ENCODE results near the gene GPR35.
"Not testable (repeated sequence)": the region's sequence is repeated elsewhere in the genome, so short reads cannot be mapped to it uniquely, and the experiment has no call there.

Gene GPR35

DNA sequence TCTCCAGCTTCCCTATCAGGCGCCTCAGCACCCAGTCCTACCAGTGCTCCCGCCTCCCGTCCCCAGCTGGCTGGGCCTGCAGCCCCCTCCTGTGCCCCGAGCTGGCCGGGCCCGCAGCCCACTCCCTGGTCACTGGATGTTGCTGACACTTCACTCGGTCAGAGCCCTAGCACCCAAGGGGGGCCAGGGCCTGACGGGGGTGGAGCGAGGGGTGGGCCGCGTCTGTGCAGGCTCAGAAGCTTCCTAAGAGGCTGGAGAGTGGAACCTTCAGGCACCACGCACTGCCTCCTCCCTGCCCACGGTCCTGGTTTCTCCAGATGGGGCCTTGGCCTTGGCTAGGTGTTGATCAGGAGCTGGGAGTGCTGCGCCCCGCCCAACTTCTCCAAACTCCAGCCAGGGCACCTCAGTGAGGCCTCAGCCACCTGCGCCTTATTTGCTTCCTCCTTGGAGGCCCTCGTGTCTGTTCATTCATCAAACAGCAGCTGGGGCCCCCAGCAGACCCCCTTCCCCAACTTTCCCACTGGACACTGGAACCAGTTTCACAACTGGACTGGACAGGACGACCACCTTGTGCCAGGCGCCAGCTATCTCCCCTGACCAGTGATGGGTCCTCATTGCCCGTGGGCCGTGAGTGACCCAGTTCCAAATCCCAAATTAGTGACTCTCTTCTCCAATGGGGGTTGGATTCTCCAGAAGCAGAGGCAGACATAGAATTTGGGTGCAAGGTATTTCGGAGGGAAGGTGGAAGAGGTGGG is 22.0 kb upstream of the GPR35 start:
- no peak for DNase-seq (ENCODE audit: low read depth)

DNA sequence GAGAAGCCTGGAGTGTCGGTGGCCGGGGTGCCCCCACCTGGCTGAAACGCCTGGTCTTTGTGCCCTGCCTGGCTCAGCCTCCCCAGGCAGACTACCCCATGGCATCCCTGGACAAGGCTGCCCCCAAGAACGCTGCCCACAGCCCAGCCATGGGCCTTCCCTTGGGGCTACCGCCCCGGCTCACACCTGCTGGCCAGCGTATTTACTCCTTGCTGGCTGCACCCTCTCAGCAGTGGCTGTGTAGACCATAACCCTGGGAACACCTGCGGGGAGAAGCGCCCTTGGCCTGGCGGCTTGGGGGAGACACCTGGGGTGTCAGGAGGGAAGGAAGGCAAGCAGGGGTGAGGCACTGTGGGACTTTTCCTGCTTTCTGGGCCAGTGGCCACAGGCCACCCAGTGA is 21.4 kb upstream of the GPR35 start:
- no peak for DNase-seq (ENCODE audit: low read depth)

DNA sequence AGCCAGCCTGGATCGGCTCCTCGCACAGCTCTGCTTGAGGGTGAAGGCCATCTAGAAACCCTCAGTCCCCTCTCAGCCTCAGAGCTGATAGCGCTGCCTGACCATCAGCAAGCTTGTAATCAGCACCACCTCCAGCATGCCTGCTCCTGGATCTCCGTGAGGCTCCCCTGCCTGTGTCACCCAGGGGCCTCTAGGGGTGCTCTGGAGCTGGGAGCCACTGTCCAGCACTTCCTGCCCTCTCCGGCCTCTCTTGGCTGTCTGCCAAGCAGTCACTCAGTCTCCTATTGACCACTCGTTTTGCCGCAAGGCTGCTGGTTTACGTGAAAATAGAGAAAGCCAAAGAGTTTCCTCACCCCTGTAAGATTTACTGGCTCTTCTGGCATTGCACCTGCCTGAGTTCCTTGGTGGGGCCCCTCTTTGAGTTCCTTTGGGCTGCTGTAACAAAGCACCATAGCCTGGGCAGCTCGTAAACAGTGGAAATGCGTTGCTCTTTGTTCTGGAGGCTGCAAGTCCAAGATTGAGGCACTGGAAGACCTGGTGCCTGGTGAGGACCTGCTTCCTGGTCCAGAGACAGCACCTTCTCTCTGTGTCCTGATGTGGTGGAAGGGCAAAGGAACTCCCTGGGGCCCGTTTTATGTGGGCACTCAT is 20.9 kb upstream of the GPR35 start:
- DNase-seq (ENCODE audit: low read depth) = no peak

DNA sequence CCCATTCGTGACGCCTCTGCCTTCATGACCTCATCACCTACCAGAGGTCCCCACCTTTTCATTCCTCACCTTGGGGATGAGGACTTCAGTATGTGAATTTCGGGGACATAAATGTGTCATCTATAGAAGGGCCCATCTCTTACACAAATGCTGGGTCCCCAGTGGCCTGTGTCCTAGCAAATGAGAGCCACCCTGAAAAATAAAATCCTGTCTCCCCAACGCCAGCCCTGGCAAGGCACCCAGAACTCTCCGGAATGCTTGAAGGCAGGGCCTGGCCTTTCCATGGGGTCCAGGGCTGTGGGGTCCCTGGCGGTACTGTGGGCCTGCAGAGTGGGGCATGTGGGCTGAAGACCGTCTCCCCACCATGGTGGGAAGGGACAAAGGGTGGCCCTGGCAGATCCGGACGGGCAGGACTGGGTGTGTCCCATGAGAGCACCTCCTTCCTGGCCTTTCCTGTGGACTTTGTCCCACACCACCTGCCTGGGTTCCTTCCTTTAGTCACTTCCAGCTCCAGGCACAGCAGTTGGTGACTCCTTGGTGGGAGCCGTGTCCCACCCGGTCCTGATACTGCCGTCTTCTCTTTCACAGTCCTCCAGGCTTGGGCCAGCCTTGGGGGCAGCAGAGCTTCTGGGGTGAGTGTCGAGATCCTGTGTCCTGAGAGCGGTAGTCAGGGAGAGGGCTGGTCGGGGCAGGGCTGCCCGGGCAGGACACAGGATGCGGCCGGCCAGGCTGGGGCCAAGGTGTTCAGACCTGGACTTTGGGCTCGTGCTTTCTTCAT is 20.2 kb upstream of the GPR35 start:
- DNase-seq (ENCODE audit: low read depth) = no peak

DNA sequence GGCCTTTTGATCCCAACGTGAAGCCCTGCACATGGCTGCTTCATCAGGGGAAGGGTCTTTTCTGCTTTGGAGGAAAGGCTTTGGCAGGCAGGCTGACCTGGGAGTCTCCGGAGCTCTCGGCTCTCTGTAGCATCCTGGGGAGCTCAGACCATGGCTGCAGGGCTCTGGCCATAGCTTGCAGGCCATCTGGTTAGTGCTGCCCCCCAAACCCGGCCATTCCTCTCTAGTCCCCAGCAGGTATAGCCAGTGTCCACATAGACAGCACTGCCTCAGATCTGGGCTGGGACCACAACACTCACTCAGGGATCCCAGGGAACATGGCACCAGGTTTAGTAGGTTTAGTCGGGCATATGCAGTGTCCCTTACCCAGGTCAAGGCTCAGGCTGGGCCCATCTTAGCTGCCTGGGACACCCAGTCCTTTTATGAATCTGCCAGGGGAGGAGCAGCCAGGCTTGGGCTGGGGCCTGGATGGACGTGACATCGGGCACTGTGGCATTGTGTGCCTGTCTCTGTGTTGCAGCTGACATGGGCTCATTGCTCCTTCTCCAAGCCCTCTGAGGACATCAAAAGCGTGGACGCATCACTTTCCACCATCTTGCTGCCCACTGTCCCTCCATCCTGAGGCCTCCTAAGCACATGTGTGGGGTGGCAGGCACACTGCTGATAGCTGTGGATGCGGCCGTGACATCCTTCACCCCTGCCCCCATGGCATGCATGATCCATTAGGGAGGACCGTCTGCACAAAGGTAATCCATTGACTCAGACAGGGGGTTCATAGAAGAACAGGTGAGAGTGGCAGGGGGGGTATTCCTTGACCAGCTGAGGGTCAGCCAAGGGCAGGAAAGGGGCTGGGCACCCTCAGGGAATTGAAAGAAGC is 19.2 kb upstream of the GPR35 start:
- no peak for DNase-seq (ENCODE audit: low read depth)

DNA sequence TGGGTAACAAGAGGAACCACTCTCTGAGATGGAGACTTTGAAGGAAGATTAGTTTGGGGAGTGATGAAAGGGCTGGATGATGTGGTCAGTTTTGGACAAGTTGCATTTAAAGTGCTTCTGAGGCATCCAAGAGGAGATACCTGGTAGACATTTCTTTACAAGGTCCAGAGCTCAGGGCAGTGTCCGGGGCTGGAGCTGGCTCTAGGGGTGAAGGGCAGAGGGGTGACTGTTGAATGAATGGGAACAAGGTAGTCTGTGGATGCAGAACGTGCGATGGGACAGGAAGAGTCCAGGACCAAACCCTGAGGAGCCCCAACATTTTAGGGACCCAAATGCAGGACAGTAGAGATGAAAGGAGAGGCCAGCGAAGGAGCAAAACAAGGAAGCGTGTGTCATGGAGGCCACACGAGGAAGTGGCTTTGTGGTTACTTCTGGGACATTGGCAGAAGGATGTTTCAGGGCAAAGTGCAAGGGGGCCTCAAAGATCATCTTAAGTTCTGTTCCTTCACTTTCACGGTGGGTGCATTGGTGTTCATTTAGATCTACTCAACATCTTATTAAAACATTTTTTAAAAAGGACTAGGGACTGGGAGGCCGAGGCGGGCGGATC is 13.6 kb upstream of the GPR35 start:
- no peak for DNase-seq (ENCODE audit: low read depth)

DNA sequence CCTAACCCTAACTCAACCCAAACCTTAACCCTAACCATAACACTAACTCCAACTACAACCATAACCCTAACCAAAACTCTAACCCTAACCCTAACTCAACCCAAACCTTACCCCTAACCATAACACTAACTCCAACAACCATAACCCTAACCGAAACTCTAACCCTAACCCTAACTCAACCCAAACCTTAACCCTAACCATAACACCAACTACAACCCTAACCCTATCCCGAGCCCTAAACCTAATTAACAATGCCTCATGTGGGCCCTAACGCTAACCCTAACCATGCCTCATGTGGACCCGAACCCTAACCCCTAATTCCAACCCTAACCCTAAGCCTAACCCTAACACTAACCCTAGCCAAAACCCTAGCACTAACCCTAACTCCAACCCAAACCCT is 11.5 kb upstream of the GPR35 start:
- no peak for DNase-seq (ENCODE audit: low read depth)

DNA sequence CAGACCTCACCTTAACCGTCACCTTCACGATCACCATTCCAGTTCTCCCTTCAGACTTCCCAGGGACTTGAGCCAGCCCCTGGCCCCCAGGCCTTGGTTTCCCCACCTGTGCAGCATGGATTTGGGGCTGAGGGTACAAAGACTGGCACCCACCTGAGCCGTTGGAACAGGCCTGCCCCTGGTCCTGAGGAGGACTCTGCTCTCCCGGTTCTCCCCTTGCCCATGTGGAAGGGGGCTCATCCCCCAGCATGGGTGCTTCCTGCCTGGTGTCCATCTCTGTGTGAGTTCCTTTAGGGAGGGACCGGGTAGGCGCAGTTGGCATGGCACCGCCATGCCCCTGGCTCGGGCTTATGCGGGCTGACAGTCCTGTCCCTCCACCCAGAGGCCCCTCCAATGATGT is 10.9 kb upstream of the GPR35 start:
- DNase-seq (ENCODE audit: low read depth) = no peak

DNA sequence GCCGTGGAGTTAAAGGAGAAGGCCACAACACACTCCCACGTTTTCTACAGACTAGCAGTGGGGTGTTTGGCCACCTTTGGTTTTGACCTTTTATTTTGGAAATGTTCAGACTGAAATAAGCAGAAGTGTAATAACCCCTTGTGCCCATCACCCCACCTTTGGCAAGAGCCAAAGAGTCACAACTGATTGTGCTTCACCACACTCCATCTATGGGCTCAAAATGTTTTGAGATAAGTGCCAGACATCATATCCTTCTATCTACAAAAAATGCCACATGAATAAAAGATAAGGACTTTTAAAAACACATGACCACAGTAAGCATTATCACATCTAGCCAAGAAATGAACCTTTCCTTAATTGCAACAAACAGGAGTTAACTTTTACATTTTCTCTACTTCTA is 9.9 kb upstream of the GPR35 start:
- no peak for DNase-seq (ENCODE audit: low read depth)

DNA sequence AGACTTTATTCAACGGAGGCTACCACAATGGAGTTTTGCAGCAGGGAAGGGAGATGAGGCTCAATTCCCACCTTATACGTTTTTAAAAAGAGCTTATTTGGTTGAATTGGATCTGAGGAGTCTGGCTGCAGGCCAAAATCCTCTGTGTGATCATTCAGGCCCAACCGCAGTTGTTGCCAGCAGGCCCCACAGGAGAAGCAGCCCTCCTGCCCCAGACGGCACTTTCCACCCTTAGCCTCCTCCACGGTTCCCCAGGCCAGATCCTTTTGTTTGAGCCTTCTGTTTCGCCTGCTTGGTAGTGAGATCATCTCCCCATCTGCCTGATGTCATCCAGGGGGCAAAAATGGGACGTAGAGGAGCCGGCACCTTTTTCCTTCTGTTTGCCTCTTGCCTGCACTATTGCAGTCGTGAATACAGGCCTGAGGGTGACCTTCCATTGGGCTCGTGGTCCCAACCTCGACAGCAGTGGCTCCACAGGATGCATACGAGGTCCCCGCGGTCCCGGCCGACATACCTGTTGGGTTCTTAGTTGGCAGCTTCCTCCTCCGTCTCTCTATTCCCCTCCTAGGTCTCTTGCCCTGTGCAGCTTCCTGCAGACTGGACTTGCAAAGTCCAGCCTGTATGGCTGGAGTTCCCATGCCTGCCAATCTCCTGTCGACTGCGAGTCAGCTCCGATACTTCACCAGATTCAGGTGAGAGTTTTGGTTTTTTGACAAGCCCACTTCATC is 9.3 kb upstream of the GPR35 start:
- no peak for DNase-seq (ENCODE audit: low read depth)

DNA sequence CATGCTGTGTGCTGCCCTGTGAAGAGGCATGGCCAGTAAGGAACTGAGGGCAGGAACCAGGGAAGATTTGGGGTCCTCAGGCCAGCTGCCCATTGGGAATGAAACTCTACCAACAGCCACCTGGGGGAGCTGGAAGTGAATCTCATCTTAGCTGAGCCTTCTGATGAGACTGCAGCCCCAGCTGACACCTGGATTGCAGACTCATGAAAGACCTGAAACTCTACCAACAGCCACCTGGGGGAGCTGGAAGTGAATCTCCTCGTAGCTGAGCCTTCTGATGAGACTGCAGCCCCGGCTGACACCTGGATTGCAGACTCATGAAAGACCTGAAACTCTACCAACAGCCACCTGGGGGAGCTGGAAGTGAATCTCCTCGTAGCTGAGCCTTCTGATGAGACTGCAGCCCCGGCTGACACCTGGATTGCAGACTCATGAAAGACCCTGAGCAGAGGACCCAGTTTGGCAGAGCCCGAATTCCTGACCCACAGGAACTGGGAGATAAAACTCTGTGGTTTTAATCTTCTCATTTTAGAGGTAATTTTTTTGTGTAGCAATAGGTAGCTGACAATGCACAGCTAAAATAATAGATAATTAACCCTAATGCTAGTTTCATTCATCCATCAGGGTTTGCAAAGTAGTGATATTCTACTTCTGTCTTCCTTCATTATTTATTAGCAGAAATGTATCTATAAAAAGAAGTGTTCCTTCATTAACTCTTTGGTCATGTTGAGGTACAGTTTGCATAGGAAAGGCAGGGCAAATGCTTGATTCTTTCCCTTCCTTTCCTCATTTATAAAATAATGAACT is 8.2 kb upstream of the GPR35 start:
- DNase-seq (ENCODE audit: low read depth) = not testable (repeated sequence)

DNA sequence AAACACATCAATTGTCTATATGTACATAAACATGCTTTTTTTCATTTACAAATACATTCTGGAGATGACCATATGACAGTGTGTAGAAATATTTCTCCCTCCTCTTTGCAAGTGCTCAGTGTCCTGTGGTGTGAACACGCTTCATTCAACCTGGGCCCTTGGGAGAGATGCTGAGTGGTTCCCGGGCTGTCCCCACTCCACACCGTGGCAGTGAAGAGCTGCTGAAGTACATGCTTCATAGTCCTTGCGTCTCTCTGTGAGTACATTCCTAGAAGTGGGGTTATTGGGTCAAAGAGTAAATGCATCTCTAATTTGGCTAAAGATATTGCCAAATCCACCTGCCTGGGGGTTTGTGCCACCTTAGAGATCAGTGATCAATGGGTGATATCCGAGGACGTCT is 6.5 kb upstream of the GPR35 start:
- no peak for DNase-seq (ENCODE audit: low read depth)

DNA sequence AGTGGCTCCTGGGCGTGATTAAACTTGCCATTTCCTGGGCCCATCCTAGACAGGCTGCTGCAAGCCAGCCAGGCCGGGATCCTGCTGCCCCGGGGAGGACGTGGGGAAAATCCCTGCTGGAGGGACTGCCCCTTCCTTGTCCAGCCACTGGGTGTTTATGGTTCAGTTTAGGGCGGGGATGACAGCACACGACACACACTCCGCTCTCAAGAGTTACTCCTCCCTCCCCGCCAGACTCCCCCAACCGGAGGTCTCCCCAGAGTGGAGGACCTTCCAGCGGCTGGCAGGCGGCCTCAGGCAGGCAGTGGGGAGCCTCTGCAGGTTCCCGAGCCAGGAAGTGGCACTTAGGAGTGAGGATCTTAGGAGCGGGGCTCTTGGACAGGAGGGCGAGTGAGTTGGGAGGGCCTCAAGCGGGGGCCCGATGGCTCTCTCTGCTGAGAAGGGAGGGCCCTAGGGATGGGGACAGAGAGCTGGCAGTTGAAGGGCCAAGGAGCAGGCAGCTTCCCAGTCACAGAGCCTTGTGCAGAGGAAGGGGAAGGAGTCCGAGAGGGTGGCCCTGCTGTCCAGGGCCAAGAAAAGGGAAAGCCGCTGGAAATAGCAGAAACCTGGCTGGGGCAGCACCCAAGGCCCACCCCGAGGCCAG is 5.7 kb upstream of the GPR35 start:
- DNase-seq (ENCODE audit: low read depth) = no peak

DNA sequence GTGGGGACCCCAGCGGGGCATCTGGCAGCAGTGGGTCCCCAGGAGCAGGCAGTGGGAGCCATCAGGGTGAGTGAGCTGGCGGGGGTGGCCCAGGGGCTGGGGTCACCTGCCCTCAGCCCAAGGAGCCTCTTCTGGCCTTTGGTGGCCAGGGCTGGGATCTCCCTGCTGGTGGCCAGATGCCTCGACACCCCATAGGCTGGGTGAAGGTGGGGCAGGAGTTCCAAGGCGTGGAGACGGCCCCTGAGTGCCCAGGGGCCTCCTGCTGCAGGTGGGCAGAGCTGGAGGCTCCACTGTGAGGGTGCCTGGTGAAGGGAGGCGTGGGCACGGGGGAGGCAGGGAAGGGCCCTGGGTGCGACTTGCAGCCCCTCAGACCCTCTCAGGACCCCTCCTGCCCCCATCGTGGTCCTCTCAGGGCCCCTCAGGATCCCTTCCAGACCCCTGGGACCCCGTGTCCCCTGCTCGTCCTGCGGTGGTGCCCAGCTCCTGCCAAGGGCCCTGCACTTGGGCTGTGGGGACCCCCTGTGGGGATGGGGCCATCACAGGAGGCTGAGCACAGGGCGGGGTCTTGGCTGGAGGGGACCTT is 5.0 kb upstream of the GPR35 start:
- DNase-seq (ENCODE audit: low read depth) = no peak

DNA sequence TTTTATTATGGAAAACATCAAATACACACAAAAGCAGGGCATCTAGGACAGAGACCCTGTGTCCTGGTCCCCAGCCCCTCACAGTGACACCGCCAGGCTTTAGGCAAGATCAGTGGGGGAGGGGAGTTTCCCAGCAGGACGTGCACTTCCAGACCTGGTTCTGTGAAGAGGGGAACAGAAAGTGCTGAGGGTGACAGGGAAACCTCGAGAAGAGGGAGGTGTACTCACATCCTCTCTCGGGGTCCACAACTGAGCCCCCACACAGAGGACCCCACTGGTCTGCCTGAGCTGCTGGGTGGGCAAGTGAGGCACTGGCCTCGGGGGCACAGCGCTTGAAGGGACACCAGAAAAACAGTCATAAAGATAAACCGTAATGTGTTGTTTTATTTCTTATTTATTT is 4.4 kb upstream of the GPR35 start:
- DNase-seq (ENCODE audit: low read depth) = no peak

DNA sequence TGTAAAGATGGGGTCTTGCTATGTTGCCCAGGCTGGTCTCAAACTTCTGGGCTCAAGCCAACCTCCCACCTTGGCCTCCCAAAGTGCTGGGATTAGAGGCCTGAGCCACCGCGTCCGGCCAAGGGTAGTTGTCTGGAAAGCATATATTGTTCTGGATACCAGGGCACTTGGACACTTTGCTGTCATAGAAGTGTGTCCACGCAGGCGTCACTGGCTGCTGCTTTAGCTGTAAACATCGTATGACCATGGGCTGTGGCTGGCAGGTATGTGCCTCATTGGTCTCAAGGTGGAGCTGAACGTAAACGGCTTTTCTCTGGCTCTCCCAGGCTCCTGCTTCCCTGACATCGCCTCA is 3.2 kb upstream of the GPR35 start:
- no peak for DNase-seq (ENCODE audit: low read depth)

DNA sequence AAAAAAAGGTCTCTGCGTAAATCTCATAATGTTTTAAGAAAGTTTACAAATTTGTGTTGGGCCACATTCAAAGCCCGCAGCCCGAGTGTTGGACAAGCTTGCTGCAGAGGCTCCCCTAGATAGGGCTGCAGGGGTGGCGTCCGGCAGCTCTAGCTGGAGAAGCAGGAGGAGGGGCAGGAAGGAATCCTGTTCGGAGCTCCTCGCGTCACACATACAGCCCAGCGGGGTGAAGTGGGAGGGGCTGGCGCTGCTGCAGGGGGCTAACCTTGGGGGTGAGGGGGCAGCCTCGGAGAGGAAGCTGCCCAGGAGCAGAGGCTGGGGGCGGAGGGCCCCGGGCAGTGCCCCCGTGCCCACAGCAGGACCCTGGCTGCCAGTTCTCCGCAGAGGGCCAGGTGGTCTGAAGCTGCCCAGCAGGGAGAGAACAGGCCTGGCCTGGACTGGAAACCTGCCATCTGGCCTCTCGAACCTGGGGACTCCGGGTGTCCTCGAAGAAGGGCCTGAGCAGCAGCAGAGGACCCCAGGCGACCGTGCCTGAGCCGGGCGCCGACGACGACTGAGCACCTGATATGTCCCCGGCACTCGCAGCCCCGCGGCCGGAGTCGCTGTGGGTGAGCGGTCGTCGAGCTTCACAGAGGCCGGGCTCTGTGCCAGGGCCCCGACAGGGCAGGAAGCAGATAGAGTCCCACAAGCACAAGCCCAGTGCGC is 2.6 kb upstream of the GPR35 start:
- DNase-seq (ENCODE audit: low read depth) = no peak

DNA sequence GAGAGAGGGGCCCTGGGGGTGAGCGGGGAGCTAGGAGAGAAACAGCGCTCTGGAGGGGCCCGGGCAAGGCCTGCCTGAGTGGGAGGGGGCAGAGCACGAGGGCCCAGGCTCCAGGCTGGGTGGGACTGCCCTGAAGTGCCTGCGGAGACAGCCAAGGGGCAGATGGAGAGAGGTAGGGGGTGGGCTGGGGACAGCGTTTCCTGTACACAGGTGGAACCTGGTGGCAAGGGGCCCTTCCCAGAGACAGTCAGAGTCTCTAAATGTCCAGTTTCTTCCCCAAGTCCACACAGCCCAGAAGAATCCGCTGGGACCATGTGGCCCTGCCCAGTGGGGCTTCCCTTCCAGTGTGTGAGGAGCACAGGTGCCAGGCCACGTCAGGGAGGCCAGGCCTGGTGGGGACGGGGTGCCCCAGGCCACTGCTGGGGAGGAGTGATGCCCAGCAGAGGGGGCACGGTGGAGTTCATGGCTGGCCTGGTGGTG is 1.7 kb upstream of the GPR35 start:
- no peak for DNase-seq (ENCODE audit: low read depth)

Measured in activated T-cell treated with anti-CD3 and anti-CD28 coated beads for 24 hours (primary cell).